ENCODE measurements around the gene DPYSL4.

DPYSL4 gene

GRCh38 chr10:132252412-132252811 lies 65.7 kb downstream of the DPYSL4 start:
- Histone ChIP-seq H3K23ac (ENCODE audit: low read length) (no peak overlapping the region), H3K27ac (ENCODE audit: low read depth, low read length) (no peak overlapping the region), H3K36me3 (ENCODE audit: control insufficient read depth in 1 of 2, insufficient read depth in 2 of 2, low read length in 2 of 2) (no peaks in the 10 kb centered on the region), H3K79me1 (ENCODE audit: low read length) (no peaks in the 10 kb centered on the region), H3K9ac (ENCODE audit: low read length) (no peak overlapping the region), H4K12ac (ENCODE audit: low read depth, low read length) (no peak overlapping the region), H3K14ac (ENCODE audit: low read length) (no peak overlapping the region), H3K27me3 (ENCODE audit: insufficient read depth, low read length) (no peaks in the 10 kb centered on the region), H3K18ac (ENCODE audit: low read length) (no peak overlapping the region), H3K9me3 (ENCODE audit: insufficient read depth, low read depth, low read length) (no peaks in the 10 kb centered on the region), H2BK120ac (ENCODE audit: insufficient read depth, low read length, poor library complexity) (no peak overlapping the region), H3K4ac (ENCODE audit: low read depth, low read length) (no peak overlapping the region), H3K4me3 (ENCODE audit: low read depth, low read length) (no peak overlapping the region), H2AK5ac (ENCODE audit: low read length) (no peak overlapping the region), H4K8ac (ENCODE audit: low read depth, low read length) (no peak overlapping the region), H2AFZ (ENCODE audit: insufficient read depth, low read length, poor library complexity) (no peak overlapping the region), H2BK5ac (ENCODE audit: low read depth, low read length, poor library complexity) (no peak overlapping the region), H3K4me1 (ENCODE audit: control insufficient read depth in 1 of 2, insufficient read depth in 2 of 2, low read length in 2 of 2) (peaks cover 0 to 3% of the 10 kb centered on the region in 2 experiments), H3K4me2 (ENCODE audit: low read length) (no peak overlapping the region), H4K91ac (ENCODE audit: low read depth, low read length) (no peak overlapping the region), H2BK12ac (ENCODE audit: low read length) (no peak overlapping the region), H3K79me2 (ENCODE audit: control insufficient read depth, insufficient read depth, low read length, poor library complexity) (no peaks in the 10 kb centered on the region)
- DNase-seq, result no peak
- WGBS (ENCODE audit: extremely low coverage, insufficient coverage, insufficient read length), result no CpG with 5 or more reads among the region's 17 CpGs

DNA sequence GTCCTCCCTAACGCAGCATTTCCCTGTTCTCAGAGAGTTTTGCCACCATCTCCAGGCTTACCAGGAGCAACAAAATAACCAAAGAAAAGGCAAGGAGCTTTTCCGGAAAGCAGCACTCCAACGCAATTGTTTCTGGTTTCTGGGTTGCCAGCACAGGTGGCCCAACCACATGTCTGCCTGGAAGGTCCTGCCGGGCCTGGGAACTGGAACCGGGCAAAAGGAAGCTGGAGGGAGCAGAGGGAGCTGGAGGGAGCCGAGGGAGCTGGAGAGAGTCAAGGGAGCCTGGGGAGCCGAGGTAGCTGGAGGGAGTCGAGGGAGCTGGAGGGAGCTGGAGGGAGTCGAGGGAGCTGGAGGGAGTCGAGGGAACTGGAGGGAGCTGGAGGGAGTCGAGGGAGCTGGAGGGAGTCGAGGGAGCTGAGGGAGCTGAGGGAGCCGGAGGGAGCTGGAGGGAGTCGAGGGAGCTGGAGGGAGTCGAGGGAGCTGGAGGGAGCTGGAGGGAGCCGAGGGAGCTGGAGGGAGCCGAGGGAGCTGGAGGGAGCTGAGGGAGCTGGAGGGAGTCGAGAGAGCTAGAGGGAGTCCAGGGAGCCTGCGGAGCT lies 66.4 kb downstream of the DPYSL4 start:
- no peak overlapping the region for H2BK5ac ChIP-seq (ENCODE audit: low read depth, low read length, poor library complexity)
- DNase-seq, result no peak
- whole genome bisulfite sequencing (ENCODE audit: extremely low coverage, insufficient coverage, insufficient read length), result no CpG with 5 or more reads among the region's 19 CpGs

DNA sequence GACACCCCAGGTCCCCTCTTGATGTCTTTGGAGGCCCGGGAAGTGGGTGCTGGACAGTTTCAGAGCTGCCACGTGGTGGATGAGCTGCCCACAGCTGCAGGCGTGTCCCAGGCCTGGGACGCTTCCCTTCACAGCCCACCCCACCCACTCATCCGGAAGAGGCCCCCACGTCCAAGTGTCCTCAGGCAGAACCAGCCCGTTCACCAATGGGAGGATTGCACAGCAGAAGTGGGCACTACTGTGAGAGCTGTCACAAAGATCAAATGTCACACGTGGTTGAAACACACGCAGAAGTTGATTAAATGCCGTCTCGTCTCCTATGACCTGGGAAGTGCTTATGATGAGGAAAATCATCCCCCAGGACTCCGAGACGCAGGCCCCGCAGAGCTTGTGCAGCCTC lies 68.1 kb downstream of the DPYSL4 start:
- H4K8ac ChIP-seq (ENCODE audit: low read depth, low read length), result no peak overlapping the region
- no peaks in the 10 kb centered on the region for H3K27me3 ChIP-seq (ENCODE audit: insufficient read depth, low read length)

More for the DNA sequence above, 66.4 kb downstream of the DPYSL4 start:
- no peak overlapping the region for H3K23ac ChIP-seq (ENCODE audit: low read length)
- no peak overlapping the region for H3K27ac ChIP-seq (ENCODE audit: low read depth, low read length)
- H3K79me1 ChIP-seq (ENCODE audit: low read length), result no peaks in the 10 kb centered on the region
- no peaks in the 10 kb centered on the region for H3K9me3 ChIP-seq (ENCODE audit: insufficient read depth, low read depth, low read length)
- H4K8ac ChIP-seq (ENCODE audit: low read depth, low read length), result no peak overlapping the region
- H3K36me3 ChIP-seq (ENCODE audit: control insufficient read depth in 1 of 2, insufficient read depth in 2 of 2, low read length in 2 of 2), result no peaks in the 10 kb centered on the region
- no peak overlapping the region for H2AFZ ChIP-seq (ENCODE audit: insufficient read depth, low read length, poor library complexity)
- H4K12ac ChIP-seq (ENCODE audit: low read depth, low read length), result no peak overlapping the region
- no peak overlapping the region for H3K18ac ChIP-seq (ENCODE audit: low read length)
- no peak overlapping the region for H2BK12ac ChIP-seq (ENCODE audit: low read length)
- no peak overlapping the region for H3K14ac ChIP-seq (ENCODE audit: low read length)
- no peak overlapping the region for H3K4me3 ChIP-seq (ENCODE audit: low read depth, low read length)
- no peaks in the 10 kb centered on the region for H3K27me3 ChIP-seq (ENCODE audit: insufficient read depth, low read length)
- H2BK120ac ChIP-seq (ENCODE audit: insufficient read depth, low read length, poor library complexity), result no peak overlapping the region
- H4K91ac ChIP-seq (ENCODE audit: low read depth, low read length), result no peak overlapping the region
- H3K4me1 ChIP-seq (ENCODE audit: control insufficient read depth in 1 of 2, insufficient read depth in 2 of 2, low read length in 2 of 2), result peaks cover 0 to 3% of the 10 kb centered on the region in 2 experiments
- H2AK5ac ChIP-seq (ENCODE audit: low read length), result no peak overlapping the region
- no peak overlapping the region for H3K9ac ChIP-seq (ENCODE audit: low read length)
- H3K4me2 ChIP-seq (ENCODE audit: low read length), result no peak overlapping the region
- no peaks in the 10 kb centered on the region for H3K79me2 ChIP-seq (ENCODE audit: control insufficient read depth, insufficient read depth, low read length, poor library complexity)
- no peak overlapping the region for H3K4ac ChIP-seq (ENCODE audit: low read depth, low read length)

More for the DNA sequence above, 68.1 kb downstream of the DPYSL4 start:
- H2AK5ac ChIP-seq (ENCODE audit: low read length), result no peak overlapping the region
- H3K4ac ChIP-seq (ENCODE audit: low read depth, low read length), result no peak overlapping the region
- no peak overlapping the region for H2BK5ac ChIP-seq (ENCODE audit: low read depth, low read length, poor library complexity)
- H4K12ac ChIP-seq (ENCODE audit: low read depth, low read length), result no peak overlapping the region
- no peak overlapping the region for H3K23ac ChIP-seq (ENCODE audit: low read length)
- H3K79me2 ChIP-seq (ENCODE audit: control insufficient read depth, insufficient read depth, low read length, poor library complexity), result no peaks in the 10 kb centered on the region
- no peaks in the 10 kb centered on the region for H3K79me1 ChIP-seq (ENCODE audit: low read length)
- WGBS (ENCODE audit: extremely low coverage, insufficient coverage, insufficient read length), result no CpG with 5 or more reads among the region's 14 CpGs
- H3K9ac ChIP-seq (ENCODE audit: low read length), result no peak overlapping the region
- H2AFZ ChIP-seq (ENCODE audit: insufficient read depth, low read length, poor library complexity), result no peak overlapping the region
- H3K4me3 ChIP-seq (ENCODE audit: low read depth, low read length), result no peak overlapping the region
- no peak overlapping the region for H2BK120ac ChIP-seq (ENCODE audit: insufficient read depth, low read length, poor library complexity)
- H3K9me3 ChIP-seq (ENCODE audit: insufficient read depth, low read depth, low read length), result no peaks in the 10 kb centered on the region
- no peaks in the 10 kb centered on the region for H3K4me1 ChIP-seq (ENCODE audit: control insufficient read depth in 1 of 2, insufficient read depth in 2 of 2, low read length in 2 of 2)
- no peak overlapping the region for H3K14ac ChIP-seq (ENCODE audit: low read length)
- no peak overlapping the region for H3K18ac ChIP-seq (ENCODE audit: low read length)
- no peak overlapping the region for H2BK12ac ChIP-seq (ENCODE audit: low read length)
- H4K91ac ChIP-seq (ENCODE audit: low read depth, low read length), result no peak overlapping the region
- no peak overlapping the region for H3K27ac ChIP-seq (ENCODE audit: low read depth, low read length)
- H3K36me3 ChIP-seq (ENCODE audit: control insufficient read depth in 1 of 2, insufficient read depth in 2 of 2, low read length in 2 of 2), result no peaks in the 10 kb centered on the region
- no peak overlapping the region for H3K4me2 ChIP-seq (ENCODE audit: low read length)
- no peak for DNase-seq
